GM19023 (cell line): ENCODE results near the gene PAPPA.

ENCODE experiments used
- ATAC-seq: cut with Tn5 transposase; IDR thresholded peaks from one replicate; pipeline ENCODE4 v1.9.1; 2021; ENCODE audit warnings: mild to moderate bottlenecking, moderate library complexity; ENCODE audit not compliant: unreplicated experiment

The PAPPA gene

DNA sequence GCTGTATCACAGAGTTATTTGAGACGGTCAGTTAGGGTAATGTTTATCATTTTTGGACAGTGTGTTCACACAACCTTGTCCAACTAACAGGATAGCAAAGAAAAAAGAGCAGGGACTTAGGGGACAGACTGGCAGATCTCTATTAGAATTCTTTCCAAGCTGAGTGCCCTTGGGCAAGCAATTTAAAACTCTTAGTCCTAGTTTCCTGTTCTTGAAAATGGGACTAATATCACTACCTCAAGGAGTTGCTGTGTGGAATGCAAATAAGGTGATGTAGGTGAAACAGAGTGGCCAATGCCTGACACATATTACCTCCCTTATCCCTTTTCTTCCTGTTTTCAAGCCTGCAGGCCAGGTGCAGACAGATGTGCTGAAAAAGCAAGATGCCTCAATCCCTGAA is 186.7 kb downstream of the PAPPA start:
- no peak for ATAC-seq

DNA sequence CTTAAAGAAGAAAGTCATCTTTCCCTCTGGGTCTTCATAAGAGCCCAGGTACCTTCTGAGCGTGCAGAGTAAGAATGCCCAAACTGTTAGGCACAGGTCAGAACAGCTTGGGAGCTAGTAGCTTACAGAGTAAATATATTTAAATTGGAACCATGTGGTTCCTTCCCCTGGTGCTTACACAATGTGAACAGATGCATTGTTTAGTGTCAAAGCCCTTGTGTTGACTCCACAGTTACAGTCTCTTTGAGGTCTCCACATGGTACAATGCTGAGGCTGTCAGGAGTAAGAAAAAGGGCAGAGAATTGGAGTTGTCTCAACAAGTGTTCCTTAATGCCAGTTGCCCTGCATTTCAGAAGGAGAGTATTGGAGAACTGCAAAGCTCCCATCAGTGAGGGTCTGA is 188.5 kb downstream of the PAPPA start:
- ATAC-seq: no peak

DNA sequence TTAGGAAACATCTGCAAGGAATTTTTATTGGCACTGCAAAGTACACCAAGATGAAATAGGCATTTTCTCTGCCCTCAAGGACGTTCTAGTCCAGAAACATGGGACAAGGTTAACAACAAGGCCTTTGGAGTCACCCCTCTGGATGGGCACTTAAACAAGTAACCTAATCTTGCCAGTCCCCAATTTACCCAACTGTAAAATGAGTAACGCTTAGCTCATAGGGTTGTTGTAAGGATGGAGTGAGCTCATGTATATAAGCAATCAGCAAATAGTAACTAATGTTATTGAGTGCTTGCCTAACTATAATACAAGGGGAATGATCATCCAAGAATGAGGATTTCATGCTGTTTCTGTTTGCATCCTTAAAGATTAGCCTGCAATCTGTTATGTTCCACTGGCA is 189.3 kb downstream of the PAPPA start:
- no peak for ATAC-seq

DNA sequence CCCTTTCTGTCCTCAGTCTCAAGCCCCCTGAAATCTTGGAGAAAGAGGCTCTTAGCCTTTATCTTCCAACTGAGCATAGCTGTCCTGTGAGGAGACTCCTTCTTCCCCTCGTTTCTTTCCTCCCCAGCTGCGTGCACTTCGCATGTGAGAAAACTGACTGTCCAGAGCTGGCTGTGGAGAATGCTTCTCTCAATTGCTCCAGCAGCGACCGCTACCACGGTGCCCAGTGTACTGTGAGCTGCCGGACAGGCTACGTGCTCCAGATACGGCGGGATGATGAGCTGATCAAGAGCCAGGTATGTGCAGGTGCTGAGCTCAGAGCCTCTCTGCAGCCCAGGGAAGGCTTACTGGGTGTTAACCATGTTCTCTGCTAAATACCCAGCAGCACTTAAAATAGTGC is 190.8 kb downstream of the PAPPA start:
- no peak for ATAC-seq

DNA sequence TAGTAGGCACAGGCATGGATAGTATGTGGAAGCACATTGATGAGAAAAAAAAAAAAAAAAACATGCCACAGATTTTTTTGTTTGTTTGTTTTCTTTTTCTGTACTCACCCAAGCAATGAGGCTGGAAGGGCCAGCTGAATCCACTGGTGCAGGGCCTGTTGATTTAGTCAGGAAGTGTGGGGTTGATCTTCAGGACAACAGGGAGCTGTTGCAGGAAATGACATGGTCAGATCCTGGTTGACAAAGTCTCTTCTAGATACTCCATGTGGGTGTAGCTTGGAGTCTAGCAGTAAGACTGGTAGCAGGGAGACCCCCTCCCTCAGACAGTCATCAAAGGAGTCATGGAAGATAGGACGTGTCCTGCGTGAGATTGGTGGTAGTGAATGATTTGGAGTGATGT is 191.8 kb downstream of the PAPPA start:
- ATAC-seq: no peak

DNA sequence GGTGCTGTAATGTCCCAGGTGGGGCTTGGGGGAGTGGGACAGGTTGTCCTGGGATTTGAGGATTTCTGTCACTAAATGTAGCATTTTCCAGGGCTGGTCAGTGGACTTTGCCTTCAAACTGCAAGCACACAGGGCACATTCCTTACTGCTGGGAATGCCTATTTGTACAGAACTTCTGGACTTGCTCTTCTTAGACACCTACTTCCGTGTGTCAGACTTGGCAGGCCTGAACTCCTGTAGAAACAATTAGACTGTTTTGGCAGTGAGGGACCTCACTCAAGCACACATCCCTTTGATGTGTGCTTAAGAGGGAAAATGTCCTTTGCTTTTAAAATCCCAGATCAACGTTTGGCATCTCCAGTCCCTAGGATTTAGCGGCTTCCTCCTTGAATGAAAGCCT is 192.2 kb downstream of the PAPPA start:
- ATAC-seq: no peak

DNA sequence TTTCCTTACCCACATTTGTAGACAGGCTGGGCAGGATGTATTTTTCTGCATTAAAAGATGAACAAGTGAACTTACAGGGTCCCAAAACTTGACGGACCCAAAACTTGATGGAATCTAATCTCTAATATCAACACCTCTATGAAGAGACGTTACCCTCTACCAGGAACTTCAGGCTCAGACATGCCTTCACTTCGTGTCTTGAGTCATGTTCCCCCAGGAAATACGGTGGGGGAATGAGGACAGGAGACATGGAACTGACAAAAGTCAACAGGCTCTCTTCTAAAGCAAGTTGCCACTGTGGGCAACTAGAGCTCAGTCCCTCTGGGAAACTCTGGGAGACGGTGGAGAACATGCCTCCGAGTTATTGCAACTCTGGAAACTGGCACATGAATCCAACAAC is 196.1 kb downstream of the PAPPA start:
- no peak for ATAC-seq

DNA sequence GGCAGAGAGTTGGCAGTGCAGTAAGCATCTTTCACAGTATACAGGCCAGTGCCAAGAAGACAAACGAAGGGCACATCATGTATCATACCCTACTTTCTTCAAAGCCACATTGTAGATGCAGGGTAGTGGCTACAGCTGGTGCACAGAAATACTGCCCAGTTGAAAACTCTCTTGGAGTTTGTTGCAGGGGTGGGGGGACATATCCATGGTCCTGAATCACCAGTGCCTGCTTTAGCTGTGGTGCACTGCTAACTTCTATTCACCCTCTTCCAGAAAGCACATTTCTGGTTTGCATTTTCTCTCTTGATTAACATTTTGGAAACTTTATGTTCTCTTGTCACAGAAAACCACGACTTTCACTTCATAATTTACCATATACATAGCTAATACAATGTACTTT is 196.6 kb downstream of the PAPPA start:
- ATAC-seq: no peak

DNA sequence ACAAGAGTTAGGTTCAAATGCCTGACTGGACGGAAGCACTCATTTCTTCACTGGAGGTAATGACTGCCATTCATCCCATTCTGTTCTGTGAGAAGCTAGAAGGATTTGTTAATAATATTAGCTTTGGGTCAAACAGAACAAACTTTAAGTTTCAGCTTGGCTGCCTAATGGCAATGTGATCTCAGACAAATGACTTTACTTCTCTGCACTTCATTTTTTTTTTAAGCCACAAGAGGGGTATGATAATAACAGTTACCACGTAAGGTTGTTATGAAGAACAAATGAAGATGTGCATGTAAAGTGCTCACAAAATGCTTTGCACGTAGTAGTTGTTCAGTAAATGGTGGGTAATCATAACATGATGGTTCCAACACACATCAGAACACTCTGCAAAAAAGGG is 199.4 kb downstream of the PAPPA start:
- no peak for ATAC-seq

DNA sequence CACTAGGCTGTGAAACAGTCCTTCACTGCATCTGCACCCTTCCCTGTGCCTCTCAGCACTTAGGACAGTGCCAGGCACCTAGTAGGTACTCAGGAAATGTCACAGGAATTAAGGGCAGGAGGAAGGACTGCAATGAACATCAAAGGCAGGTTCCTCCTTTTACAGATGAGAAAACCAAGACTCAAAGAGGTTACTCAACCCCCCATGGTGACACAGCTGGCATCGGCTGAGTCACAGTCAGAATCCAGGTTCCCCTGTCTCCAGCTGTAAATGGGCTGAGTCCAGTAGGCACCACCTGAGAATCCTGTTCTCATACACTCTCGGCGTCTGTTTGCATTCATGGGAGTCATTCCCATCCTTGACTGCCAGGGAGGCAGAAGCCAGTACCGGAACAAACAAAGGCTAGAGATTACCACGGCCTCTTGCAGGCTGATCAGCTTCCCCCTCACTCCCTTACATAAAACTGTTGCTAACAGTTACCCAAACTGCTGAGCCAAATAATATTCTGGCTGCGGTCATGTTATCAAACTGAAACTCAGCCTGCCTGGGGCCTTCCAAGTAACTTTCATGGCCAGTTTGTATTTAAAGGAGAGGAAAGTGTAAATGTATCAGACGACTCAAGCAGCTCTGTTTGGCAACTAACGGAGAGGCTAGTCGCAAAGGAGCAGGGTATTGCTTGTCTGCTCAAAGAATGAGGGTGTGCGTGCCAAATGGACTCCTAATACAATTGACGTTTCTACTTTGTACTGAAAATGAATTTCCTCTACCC is 201.7 kb downstream of the PAPPA start:
- ATAC-seq: no peak

DNA sequence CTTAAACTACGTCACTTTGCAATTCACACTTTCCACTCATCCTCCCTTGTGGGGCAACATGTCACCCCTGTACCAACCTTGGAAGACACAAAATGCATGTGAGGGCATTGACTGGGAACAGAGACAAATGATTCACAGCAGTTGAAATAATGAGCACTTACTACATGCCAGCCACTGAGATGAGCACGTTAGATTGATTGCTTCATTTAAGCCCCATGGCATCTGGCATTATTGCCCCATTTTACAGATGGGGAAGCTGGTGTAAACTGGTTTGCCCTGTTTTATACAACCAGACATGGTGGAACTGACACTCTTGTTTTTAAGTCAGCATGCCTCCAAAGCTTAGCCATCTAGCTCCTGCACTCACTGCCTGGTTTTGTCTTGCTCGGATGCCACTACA is 204.7 kb downstream of the PAPPA start:
- ATAC-seq: no peak

DNA sequence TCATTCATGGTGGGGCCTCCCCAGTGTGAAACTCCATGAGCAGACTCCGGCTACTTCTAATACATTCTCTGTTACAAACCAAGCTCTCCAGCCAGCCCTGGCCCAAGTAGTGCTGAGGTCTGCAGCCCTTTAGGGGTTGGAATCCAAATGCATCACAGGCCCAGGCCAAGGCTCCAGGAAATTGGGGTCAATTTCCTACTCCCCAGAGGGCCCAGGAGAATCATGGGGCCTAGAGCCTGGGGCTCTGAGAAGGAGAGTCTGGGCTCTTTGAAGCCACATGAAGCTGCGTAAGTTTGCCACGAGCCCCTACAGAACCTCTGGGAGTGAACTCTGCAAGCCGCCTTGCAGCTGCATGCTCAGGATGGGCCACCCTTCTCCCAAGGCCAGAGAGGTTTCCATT is 206.4 kb downstream of the PAPPA start:
- no peak for ATAC-seq

DNA sequence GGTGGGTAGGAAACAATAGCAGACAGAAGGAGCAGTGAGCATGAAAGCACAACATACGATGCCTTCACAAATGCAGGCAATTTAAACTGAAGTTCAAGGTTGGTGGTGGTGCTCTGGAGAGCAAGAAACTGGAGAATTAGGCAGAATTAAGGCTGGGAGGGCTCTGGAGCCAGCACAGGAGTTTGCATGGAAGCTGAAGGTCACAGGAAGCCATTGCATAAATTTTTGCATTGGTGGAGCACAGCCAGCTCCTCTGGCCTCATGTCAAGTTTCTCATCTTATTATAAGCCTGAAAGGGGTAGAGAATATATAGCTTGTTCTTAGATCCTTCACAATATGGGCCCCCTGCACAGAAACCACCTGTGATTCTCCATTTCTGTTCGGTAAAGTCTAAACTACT is 207.4 kb downstream of the PAPPA start:
- no peak for ATAC-seq

DNA sequence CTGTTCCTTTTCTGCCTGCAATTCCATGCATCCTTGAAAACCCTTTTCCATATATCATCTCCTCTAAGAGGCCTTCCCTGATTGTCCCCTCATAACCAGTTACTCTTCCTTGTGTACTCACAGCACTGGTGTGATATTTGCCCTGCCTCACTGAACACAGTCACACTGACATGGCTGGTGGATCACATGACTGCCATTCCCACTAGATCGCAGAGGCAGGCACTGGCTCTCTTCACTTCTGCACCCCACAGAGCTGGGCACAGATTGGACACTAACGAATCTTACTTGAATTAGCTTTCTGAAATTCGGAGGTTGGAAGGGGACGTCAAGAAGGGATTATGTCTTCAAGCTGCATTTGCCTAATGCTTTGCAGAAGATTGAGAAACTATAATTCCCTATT is 208.0 kb downstream of the PAPPA start:
- no peak for ATAC-seq

DNA sequence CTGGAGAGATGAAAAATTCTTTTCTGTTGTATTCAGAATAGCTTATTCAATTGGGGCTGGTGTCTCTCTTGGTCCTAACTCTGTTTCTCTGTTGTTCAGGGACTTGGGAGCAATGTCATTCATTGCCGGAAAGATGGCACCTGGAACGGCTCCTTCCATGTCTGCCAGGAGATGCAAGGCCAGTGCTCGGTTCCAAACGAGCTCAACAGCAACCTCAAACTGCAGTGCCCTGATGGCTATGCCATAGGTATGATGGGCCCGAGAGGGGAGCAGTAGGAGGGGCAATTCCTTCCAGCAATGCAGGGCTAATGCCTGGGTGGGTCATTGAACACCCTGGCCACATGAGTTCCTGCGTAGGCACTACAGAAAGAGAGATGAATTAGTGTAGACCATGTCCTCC is 208.9 kb downstream of the PAPPA start:
- no peak for ATAC-seq

DNA sequence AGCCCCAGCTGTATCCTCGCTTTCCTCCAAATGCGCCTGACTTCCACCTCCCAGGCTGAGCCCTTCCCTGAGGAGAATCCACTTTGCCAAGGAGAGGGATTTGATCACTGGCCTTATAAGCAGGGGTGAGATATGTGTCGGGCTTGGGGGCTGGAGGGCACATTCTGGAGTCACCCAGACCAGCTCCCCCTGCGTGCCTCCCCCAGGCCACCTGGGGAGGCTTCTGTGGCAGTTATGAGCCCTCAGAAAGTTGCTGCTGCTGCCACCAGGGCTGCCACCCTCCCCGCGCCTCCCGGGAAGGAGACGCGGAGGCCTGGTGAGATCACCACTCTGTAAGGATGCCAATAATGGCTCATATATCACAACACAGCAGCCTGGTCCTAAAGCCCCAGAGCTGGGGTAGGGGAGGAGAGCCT is 211.5 kb downstream of the PAPPA start:
- ATAC-seq: no peak

DNA sequence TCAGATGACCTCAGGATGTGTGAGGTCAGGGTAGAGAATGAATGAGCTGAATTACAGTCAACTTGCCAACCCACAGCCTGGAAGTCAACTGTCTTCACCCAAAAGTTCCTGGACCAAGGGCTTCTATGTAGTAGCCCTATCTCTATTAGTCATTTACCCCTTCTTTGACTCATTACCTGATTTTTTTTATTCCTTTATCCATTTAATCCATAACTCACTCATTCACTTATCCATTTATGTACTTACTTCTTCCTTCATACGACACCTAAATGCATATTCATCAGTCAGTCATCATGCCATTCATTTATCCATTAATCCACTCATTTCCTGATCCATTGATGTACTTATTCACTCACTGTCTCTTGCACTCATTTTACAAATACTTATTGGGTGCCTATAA is 212.7 kb downstream of the PAPPA start:
- no peak for ATAC-seq

DNA sequence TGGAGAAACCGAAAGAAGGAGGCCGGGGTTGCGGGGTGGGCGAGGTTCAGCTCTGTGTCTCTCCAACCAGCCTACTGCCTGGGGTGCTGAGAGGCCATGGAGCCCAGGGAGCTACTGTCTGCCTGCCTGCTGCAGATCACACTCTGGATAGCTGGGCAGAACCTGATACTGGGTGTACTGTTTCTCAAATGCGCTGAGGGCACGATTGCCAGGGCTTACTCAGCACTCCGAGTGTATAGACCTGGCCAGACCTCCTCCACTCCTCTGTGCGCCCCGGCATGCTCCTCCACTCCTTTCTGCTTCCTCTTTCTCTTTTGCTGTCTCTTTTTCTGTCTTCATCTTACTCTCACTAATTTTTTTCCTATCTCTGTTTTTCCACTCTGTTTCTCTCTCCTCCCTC is 215.1 kb downstream of the PAPPA start:
- ATAC-seq: no peak

DNA sequence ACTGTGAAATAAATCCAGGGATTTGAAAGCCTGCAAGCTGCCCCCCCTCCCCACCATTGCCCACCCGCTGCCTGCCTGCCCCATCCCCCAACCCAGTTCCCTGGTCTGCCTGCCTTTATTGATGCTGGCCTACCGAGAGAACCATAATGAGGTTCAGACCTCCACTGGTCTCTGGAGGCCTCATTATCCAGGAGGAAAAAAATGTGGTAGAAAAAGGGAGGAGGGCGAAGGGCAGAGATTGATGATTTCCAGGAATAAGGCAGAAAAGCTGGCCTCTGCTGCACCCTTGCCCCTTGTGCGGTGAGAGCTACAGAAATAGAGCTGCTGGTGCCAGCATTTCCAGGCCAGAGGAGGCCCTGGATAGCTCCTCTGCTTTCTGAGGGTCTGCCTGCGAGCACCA is 216.1 kb downstream of the PAPPA start:
- no peak for ATAC-seq

DNA sequence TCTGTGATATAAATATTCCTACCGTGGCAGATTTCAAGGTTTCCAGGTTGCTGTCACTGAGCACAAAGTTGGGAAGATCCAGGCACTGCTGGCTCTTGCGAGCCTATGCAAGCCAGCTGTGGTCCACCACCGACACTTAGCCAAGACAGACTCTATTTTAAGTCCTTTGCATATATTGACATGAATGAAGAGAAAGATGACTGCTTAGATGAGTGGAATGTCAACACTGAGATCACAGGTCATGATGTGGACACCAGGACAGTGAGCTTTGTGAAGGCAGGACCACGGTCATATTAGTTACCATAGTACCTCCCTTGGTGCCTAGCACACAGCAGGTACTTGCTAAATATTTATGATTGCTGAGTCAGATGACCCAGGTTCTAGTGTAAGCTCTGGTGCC is 217.0 kb downstream of the PAPPA start:
- ATAC-seq: no peak

DNA sequence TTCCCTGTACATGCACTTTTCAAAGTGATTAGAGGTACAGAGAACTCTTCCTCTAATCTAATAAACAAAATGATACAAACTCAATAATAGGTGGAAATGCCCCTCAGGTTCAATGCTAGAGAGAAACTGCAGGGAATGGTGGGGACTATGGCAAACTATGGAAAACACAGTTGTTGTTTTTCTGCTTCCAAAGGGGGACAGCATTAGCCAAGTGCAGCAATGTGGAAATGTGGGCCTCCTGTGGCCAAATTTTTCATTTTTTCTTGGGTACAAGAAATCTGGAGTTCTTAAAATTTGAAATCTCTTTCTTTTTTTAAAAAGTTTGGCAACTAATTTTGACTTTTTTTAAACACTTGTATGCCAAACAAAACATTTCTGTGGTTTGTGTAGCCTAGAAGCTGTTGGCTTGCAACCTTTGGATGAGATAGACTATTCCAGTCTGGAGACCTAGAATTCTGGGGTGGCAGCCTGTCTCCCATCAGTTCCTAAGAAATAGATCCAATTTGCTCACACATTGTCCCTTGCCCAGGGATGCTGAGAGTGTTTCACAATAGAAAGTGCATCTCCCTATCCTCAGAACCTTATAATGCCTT is 218.6 kb downstream of the PAPPA start:
- no peak for ATAC-seq

DNA sequence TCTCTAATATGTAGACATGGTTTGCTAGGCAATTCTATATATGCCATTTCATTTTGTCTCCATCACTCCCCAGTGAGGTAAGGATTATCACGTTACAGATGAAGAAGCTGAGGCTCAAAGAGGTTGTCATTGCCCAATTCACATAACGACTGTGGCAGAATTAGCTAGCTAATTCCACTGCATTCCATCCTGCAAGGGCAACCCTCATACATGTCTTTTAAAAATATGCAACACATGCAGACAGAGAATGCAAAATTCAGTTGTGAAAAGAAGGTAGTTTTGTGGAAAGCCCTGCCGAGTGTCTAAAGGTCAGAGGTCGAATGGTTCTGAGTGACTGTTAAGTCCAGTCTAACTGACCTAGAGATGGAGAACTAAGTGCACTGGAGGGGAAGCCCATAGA is 219.2 kb downstream of the PAPPA start:
- ATAC-seq: no peak

DNA sequence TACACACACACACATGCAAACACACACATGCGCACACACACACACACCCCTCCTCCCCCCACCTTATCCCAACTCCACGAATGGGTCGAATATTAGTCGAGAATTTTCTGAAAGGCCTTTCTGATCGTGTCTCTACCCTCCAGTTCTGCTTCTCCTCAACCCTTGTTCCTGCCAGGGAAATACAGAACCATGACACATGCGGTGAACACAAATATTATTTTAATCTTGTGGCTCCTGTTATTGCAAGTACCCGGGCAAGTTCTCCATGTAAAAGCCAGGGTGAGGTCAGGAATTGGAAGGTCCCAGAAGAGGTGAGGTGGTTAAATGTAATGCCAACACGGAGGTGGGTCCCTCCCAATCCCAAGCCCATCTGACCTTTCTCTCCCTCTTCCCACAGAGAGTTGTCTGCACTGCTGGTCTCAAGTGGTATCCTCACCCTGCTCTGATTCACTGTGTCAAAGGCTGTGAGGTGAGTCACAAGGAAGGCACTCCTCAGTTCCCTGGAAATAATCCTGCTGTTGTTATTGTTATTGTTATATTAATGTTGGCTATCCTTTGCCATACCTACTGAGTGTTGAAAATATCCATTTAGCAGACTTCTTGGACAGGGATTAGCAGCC is 223.7 kb downstream of the PAPPA start:
- no peak for ATAC-seq
